Endothelial cell of umbilical vein (primary cell): ENCODE data around the gene CIDEB. TPM values are rescaled to one million over a fixed set of nuclear protein-coding genes. Genes with fewer than 3 reads are reported as not detected.

Experiments
- BruUV-seq: library from RNA; stranded (reverse); fragments of 400-500 nt; replicated peaks from 2 replicates; lab custom pipeline; 2021; lab: Mats Ljungman, UMichigan
- CTCF ChIA-PET: fragments of 300-600, 350-600 bp; sonication (Branson Sonifier 250); formaldehyde crosslinking; loops from one replicate; lab custom pipeline; 2021; ENCODE audit warnings: antibody characterized with exemption, inconsistent platforms; lab: Charles Lee
- POLR2A ChIA-PET: fragments of 300-600, 350-600 bp; sonication (Branson Sonifier 250); formaldehyde crosslinking; loops from one replicate; lab custom pipeline; 2021; ENCODE audit warnings: antibody characterized with exemption, inconsistent platforms; lab: Charles Lee
- DNase-seq: peaks from one replicate; pipeline ENCODE4 v3.0.0-alpha.2; 2011; ENCODE audit warnings: low read depth, low spot score
- FAIRE-seq: peaks from 2 replicates; lab custom pipeline; 2011; peaks lifted over from hg19 to GRCh38; lab: Jason Lieb, UNC
- H2AFZ ChIP-seq: 2 replicates; pipeline ENCODE4 v1.6.0; 2012; ENCODE audit warnings: low read depth, low read length, control low read depth, inconsistent platforms
- H3K27ac ChIP-seq: 2 replicates; pipeline ENCODE4 v1.5.1; 2011; ENCODE audit warnings: low read depth, mild to moderate bottlenecking, control low read depth, low read length, moderate library complexity; ENCODE audit not compliant: insufficient read depth
- H3K27me3 ChIP-seq, 2 experiments: 2 replicates each; pipeline versions ENCODE4 v1.6.0 to v1.6.1; 2011; ENCODE audit warnings: low read length in 2 of 2, mixed read lengths in 1 of 2; ENCODE audit not compliant: control insufficient read depth in 2 of 2, insufficient read depth in 2 of 2
- H3K36me3 ChIP-seq, 2 experiments: 2 replicates in 1 of 2; 3 replicates in 1 of 2; pipeline ENCODE4 v1.5.1; 2011; ENCODE audit warnings: low read length in 2 of 2, mild to moderate bottlenecking in 1 of 2, moderate library complexity in 1 of 2; ENCODE audit not compliant: control insufficient read depth in 2 of 2, insufficient read depth in 2 of 2; ENCODE audit errors: extremely low read depth in 1 of 2
- H3K4me1 ChIP-seq: 3 replicates; pipeline ENCODE4 v1.5.1; 2011; ENCODE audit warnings: mild to moderate bottlenecking, low read length; ENCODE audit not compliant: control insufficient read depth, insufficient read depth; ENCODE audit errors: extremely low read depth
- H3K4me2 ChIP-seq: 2 replicates; pipeline ENCODE4 v1.6.1; 2011; ENCODE audit warnings: low read length, control low read depth, mixed read lengths; ENCODE audit not compliant: insufficient read depth
- H3K4me3 ChIP-seq, 3 experiments: fragments of 200-600 bp in 1 of 3; sonication (generic), shearing (Covaris generic) in 1 of 3; replicated peaks in 1 of 3; 2 replicates each; pipeline ENCODE4 v1.5.1; 2011 to 2016; ENCODE audit warnings: control low read depth in 3 of 3, low read length in 3 of 3, mild to moderate bottlenecking in 2 of 3, inconsistent platforms in 1 of 3, low read depth in 1 of 3, moderate library complexity in 1 of 3; ENCODE audit not compliant: insufficient read depth in 1 of 3
- H3K79me2 ChIP-seq: 2 replicates; pipeline ENCODE4 v1.6.0; 2012; ENCODE audit warnings: low read length, inconsistent platforms; ENCODE audit not compliant: control insufficient read depth, insufficient read depth
- H3K9ac ChIP-seq: replicated peaks from 2 replicates; pipeline ENCODE3; 2011; ENCODE audit warnings: low read length, control low read depth; ENCODE audit not compliant: insufficient read depth; ENCODE audit errors: extremely low read depth
- H3K9me1 ChIP-seq: replicated peaks from 3 replicates; pipeline ENCODE4 v1.6.0; 2011; ENCODE audit warnings: mild to moderate bottlenecking, low read length; ENCODE audit not compliant: control insufficient read depth, insufficient read depth; ENCODE audit errors: extremely low read depth
- H3K9me3 ChIP-seq: replicated peaks from 2 replicates; pipeline ENCODE4 v1.5.1; 2012; ENCODE audit warnings: low read length, inconsistent platforms; ENCODE audit not compliant: control insufficient read depth, insufficient read depth
- H4K20me1 ChIP-seq: replicated peaks from 2 replicates; pipeline ENCODE3; 2011; ENCODE audit warnings: mild to moderate bottlenecking, low read length; ENCODE audit not compliant: control insufficient read depth, insufficient read depth; ENCODE audit errors: extremely low read depth
- CTCF ChIP-seq, 2 donors: IDR thresholded peaks; 1 replicate in 1 of 2; 2 replicates in 1 of 2; pipeline ENCODE4 v1.5.1; 2011; ENCODE audit warnings: low read length in 2 of 2, mild to moderate bottlenecking in 2 of 2, moderate library complexity in 2 of 2, control low read depth in 1 of 2, inconsistent platforms in 1 of 2, low read depth in 1 of 2; ENCODE audit not compliant: insufficient read depth in 1 of 2; ENCODE audit errors: extremely low read depth in 1 of 2
- EZH2 ChIP-seq: IDR thresholded peaks from 2 replicates; pipeline ENCODE4 v1.6.1; 2012; ENCODE audit warnings: borderline replicate concordance, low read depth, mild to moderate bottlenecking, moderate library complexity, low read length, inconsistent platforms; ENCODE audit not compliant: severe bottlenecking
- FOS ChIP-seq: IDR thresholded peaks from 2 replicates; pipeline ENCODE4 v1.6.1; 2011; ENCODE audit warnings: mild to moderate bottlenecking, low read length, moderate library complexity, borderline replicate concordance; ENCODE audit not compliant: insufficient read depth
- GATA2 ChIP-seq: IDR thresholded peaks from 2 replicates; pipeline ENCODE4 v1.7.0; 2011; ENCODE audit warnings: low read depth, mild to moderate bottlenecking, moderate library complexity, mixed read lengths, low read length; ENCODE audit not compliant: insufficient read length, insufficient read depth
- JUN ChIP-seq: IDR thresholded peaks from 2 replicates; pipeline ENCODE4 v1.6.1; 2011; ENCODE audit warnings: borderline replicate concordance, low read depth; ENCODE audit not compliant: insufficient read length, insufficient read depth
- MYC ChIP-seq: IDR thresholded peaks from one replicate; pipeline ENCODE4 v1.6.1; 2011; ENCODE audit warnings: mild to moderate bottlenecking, low read depth, low read length
- POLR2A ChIP-seq: IDR thresholded peaks from 2 replicates; pipeline ENCODE4 v1.6.1; 2012; ENCODE audit warnings: low read depth, mild to moderate bottlenecking, control low read depth, low read length
- POLR2AphosphoS5 ChIP-seq: IDR thresholded peaks from 2 replicates; pipeline ENCODE4 v1.6.1; 2012; ENCODE audit warnings: low read depth, mild to moderate bottlenecking, control low read depth, low read length, moderate library complexity; ENCODE audit not compliant: insufficient read depth
- dilution Hi-C: fragments of 300-500 bp; cut with MboI; formaldehyde crosslinking; loops from one replicate; pipeline ENCODE4 v1.15.0; 2019; ENCODE audit warnings: low sequenced_read_pairs; ENCODE audit not compliant: extremely low pct_ligation_motif_present
- intact Hi-C: fragments of 100-400 bp; cut with micrococcal nuclease; formaldehyde crosslinking; loops from one replicate; pipeline ENCODE4 v1.10.0; 2022
- polyA plus RNA-seq, 4 experiments: library from polyadenylated mRNA; depleted of rRNA in 3 of 4; stranded (reverse) in 3 of 4; unstranded in 1 of 4; fragments of >200 nt; gene quantifications; 2 replicates each; pipeline versions ENCODE4 v1.2.1 to v1.2.3, GENCODE V29; 2011 to 2012; ENCODE audit warnings: missing spikeins in 1 of 4
- total RNA-seq: library from RNA; stranded (reverse); gene quantifications from 2 replicates; pipeline ENCODE4 v1.2.3, GENCODE V29; 2021
- TF ChIP-seq, protein P1 (sequence below): IDR thresholded peaks from 2 replicates; pipeline ENCODE4 v1.6.1; 2011; ENCODE audit not compliant: insufficient read depth, insufficient read length

Gene CIDEB
- total and polyA plus RNA-seq, 2 donors (not counting 3 experiments of a cell fraction or from before 2014, with no cell fraction given): 5.2 to 7.2 TPM

DNA sequence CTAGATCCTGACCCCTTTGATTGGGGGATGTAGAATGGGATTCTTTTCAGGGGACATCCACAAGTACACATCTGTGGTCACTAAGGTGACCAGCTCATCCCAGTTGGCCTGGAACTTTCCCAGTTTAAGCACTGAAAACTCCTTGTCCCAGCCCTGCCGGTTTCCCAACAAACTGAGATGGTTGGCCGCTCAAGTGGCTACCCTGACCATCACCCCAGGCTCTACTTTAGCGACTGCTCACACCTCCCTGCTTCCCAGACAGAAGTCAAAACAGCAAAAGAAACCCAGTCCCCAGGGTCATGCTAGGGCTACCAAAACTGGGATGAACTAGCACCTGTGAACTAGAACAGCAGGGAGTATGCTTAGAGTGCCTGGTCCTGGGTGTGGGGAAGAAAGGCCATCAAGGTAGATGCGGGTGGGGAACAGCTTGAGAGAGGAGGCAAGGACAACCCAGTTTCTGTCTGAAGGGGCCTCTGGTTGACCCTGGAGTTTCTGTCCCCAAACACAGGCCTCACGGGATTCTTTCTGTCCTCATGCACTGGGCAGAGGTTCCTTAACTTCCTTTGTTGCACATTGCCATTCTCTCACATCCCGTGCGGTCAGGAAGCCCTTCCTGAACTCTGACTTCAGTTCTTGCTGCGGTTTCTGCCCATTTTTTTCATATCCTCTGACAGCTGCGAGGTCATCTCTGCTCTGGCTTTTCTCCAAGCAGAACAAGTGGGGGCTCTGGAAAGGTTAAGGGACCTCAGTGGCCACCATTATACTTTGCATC is 5.1 kb upstream of the CIDEB start:
- POLR2A ChIA-PET: no interaction called here
- Histone ChIP-seq H3K4me1 (peaks cover 77% of the 10 kb centered on the region), H3K27me3 (no peaks in the 10 kb centered on the region), H3K9ac (peak overlapping the region; percentile 53), H3K4me2 (peak overlapping the region; percentile 45), H3K9me3 (no peaks in the 10 kb centered on the region), H3K36me3 (peaks cover 0 to 2% of the 10 kb centered on the region in 2 experiments), H4K20me1 (no peaks in the 10 kb centered on the region), H3K4me3 (no peak overlapping the region), H2AFZ (no peak overlapping the region), H3K27ac (peak overlapping the region; percentile 91), H3K79me2 (no peaks in the 10 kb centered on the region), H3K9me1 (no peaks in the 10 kb centered on the region)
- intact Hi-C loops (loop anchor here (1.0 kb wide), 4 partner anchors 20 to 123 kb away; no protein-coding TSS in a partner anchor), dilution Hi-C loops (no loop called here)
- FAIRE-seq (peak; percentile 99), DNase-seq (peak; percentile 78)
- CTCF ChIA-PET: interaction anchor here (1.1 to 7.4 kb wide), 7 partner anchors 14 to 129 kb away, joined by 3 to 122 read pairs (median 22); partner anchors contain the start of genes DHRS1, NOP9 and TINF2
- TF ChIP-seq CTCF (IDR thresholded peaks at IDR 0.05; ENCODE audit: extremely low read depth in 1 of 2, insufficient read depth in 1 of 2, low read depth in 1 of 2, low read length in 2 of 2) (no peak), EZH2 (no peak), POLR2AphosphoS5 (peak; percentile 95), POLR2A (peak; percentile 44), MYC (peak; percentile 43), JUN (peak; percentile 45), FOS (no peak), GATA2 (peak; percentile 59)
- TF ChIP-seq, protein P1, sequence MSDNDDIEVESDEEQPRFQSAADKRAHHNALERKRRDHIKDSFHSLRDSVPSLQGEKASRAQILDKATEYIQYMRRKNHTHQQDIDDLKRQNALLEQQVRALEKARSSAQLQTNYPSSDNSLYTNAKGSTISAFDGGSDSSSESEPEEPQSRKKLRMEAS: no peak
- BruUV-seq: no TSS peak
